Suppressor macrophage treated with lipopolysaccharide for 4 hours (primary cell): Measurements from ENCODE around the gene DDX17.
"Not testable (repeated sequence)": the region's sequence is repeated elsewhere in the genome, so short reads cannot be mapped to it uniquely, and the experiment has no call there.

Experiments
- DNase-seq: peaks from one replicate; pipeline ENCODE4 v3.0.0-alpha.2; 2020

The DDX17 gene

GRCh38 chr22:38490915-38491314 lies 15.2 kb downstream of the DDX17 start:
- no peak for DNase-seq

GRCh38 chr22:38490475-38490874 lies 15.6 kb downstream of the DDX17 start:
- DNase-seq = no peak

GRCh38 chr22:38489561-38490145 lies 16.5 kb downstream of the DDX17 start:
- DNase-seq = no peak

- DNase-seq = no peak
These were observed 17.0 kb downstream of the DDX17 start for GRCh38 chr22:38489142-38489541.

- DNase-seq = no peak
These were observed 18.2 kb downstream of the DDX17 start for GRCh38 chr22:38487946-38488345.

GRCh38 chr22:38485783-38486182 lies 20.3 kb downstream of the DDX17 start:
- no peak for DNase-seq

GRCh38 chr22:38484244-38484643 lies 21.9 kb downstream of the DDX17 start:
- DNase-seq = no peak

- DNase-seq = no peak
These were observed 23.3 kb downstream of the DDX17 start for GRCh38 chr22:38482662-38483308.

GRCh38 chr22:38481871-38482332 lies 24.2 kb downstream of the DDX17 start:
- no peak for DNase-seq

GRCh38 chr22:38481162-38481870 lies 24.8 kb downstream of the DDX17 start:
- DNase-seq = no peak

GRCh38 chr22:38479096-38479837 lies 26.8 kb downstream of the DDX17 start:
- DNase-seq = no peak

GRCh38 chr22:38477585-38477984 lies 28.5 kb downstream of the DDX17 start:
- no peak for DNase-seq

GRCh38 chr22:38474003-38474607 lies 32.0 kb downstream of the DDX17 start:
- DNase-seq = no peak

- no peak for DNase-seq
These were observed 34.9 kb downstream of the DDX17 start for GRCh38 chr22:38471237-38471636.

- DNase-seq = not testable (repeated sequence)
These were observed 35.9 kb downstream of the DDX17 start for GRCh38 chr22:38470179-38470578.

- DNase-seq = no peak
These were observed 36.8 kb downstream of the DDX17 start for GRCh38 chr22:38469306-38469781.

- DNase-seq = no peak
These were observed 37.4 kb downstream of the DDX17 start for GRCh38 chr22:38468443-38469305.

- peak; percentile 77 for DNase-seq
These were observed 38.1 kb downstream of the DDX17 start, which contains the start of gene KDELR3 for GRCh38 chr22:38467904-38468442. Gene KDELR3 (plus strand): TSS chr22:38468096. CDS start chr22:38468234, 138 bp downstream.

- DNase-seq = no peak
These were observed 38.6 kb downstream of the DDX17 start for GRCh38 chr22:38467438-38467903.

- no peak for DNase-seq
These were observed 40.2 kb downstream of the DDX17 start for GRCh38 chr22:38465673-38466490.
